Measurements from ENCODE around the gene LAMA1. TPM values are rescaled to one million over a fixed set of nuclear protein-coding genes. Genes with fewer than 3 reads are reported as not detected.

The LAMA1 gene
- total and polyA plus RNA-seq, 2 donors (not counting 3 experiments of a cell fraction or from before 2014, with no cell fraction given) = 0.04 TPM; not detected in 1

DNA sequence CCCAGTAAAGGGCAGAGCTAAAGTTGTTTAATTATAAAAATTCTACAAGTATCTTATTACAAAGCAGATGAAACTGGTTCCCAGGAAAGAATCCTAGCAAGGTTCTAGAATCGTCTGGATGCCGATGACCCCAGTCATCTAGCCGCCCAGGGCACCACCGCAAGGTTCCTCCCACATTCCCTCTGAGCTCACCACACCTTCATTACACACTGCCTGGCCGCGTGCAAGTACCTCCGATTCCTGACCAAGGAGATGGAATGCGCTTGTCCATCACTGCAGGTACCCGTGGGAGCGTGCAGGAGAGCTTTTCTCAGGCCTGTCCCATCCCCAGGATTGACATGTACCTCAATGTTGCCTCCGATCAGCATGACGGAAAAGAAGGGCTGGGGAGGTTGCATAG, 158.5 kb downstream of the LAMA1 start:
- dilution Hi-C loops (cut with MboI; ENCODE audit: extremely low pct_ligation_motif_present, low sequenced_read_pairs) = no loop called here
- H3K36me3 ChIP-seq (ENCODE audit: control insufficient read depth in 2 of 2, extremely low read depth in 1 of 2, insufficient read depth in 2 of 2, low read length in 2 of 2) = no peaks in the 10 kb centered on the region
- H3K4me1 ChIP-seq (ENCODE audit: control insufficient read depth, extremely low read depth, insufficient read depth, low read length) = no peaks in the 10 kb centered on the region
- no peak overlapping the region for H3K4me3 ChIP-seq (replicated peaks in 1 of 3; ENCODE audit: insufficient read depth in 1 of 3, low read depth in 1 of 3, low read length in 3 of 3)
- DNase-seq (ENCODE audit: low read depth, low spot score) = no peak
- H3K9ac ChIP-seq (replicated peaks; ENCODE audit: extremely low read depth, insufficient read depth, low read length) = no peak overlapping the region
- no peaks in the 10 kb centered on the region for H3K9me3 ChIP-seq (replicated peaks; ENCODE audit: control insufficient read depth, insufficient read depth, low read length)
- H4K20me1 ChIP-seq (replicated peaks; ENCODE audit: control insufficient read depth, extremely low read depth, insufficient read depth, low read length) = no peaks in the 10 kb centered on the region
- TF ChIP-seq, protein P1, sequence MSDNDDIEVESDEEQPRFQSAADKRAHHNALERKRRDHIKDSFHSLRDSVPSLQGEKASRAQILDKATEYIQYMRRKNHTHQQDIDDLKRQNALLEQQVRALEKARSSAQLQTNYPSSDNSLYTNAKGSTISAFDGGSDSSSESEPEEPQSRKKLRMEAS (IDR thresholded peaks at IDR 0.05; ENCODE audit: insufficient read depth, insufficient read length) = no peak
- TF ChIP-seq GATA2 (IDR thresholded peaks at IDR 0.05; ENCODE audit: insufficient read depth, insufficient read length, low read depth, low read length) (no peak), JUN (IDR thresholded peaks at IDR 0.05; ENCODE audit: borderline replicate concordance, insufficient read depth, insufficient read length, low read depth) (no peak), POLR2AphosphoS5 (IDR thresholded peaks at IDR 0.05; ENCODE audit: insufficient read depth, low read depth, low read length) (no peak), FOS (IDR thresholded peaks at IDR 0.05; ENCODE audit: borderline replicate concordance, insufficient read depth, low read length) (no peak), MYC (IDR thresholded peaks at IDR 0.05; ENCODE audit: low read depth, low read length) (no peak)
- TF ChIP-seq, protein P2, sequence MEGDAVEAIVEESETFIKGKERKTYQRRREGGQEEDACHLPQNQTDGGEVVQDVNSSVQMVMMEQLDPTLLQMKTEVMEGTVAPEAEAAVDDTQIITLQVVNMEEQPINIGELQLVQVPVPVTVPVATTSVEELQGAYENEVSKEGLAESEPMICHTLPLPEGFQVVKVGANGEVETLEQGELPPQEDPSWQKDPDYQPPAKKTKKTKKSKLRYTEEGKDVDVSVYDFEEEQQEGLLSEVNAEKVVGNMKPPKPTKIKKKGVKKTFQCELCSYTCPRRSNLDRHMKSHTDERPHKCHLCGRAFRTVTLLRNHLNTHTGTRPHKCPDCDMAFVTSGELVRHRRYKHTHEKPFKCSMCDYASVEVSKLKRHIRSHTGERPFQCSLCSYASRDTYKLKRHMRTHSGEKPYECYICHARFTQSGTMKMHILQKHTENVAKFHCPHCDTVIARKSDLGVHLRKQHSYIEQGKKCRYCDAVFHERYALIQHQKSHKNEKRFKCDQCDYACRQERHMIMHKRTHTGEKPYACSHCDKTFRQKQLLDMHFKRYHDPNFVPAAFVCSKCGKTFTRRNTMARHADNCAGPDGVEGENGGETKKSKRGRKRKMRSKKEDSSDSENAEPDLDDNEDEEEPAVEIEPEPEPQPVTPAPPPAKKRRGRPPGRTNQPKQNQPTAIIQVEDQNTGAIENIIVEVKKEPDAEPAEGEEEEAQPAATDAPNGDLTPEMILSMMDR (IDR thresholded peaks at IDR 0.05; ENCODE audit: extremely low read depth in 1 of 2, insufficient read depth in 1 of 2, low read depth in 1 of 2, low read length in 2 of 2) = no peak
- no TSS peak for BruUV-seq (replicated peaks)
- no peak for FAIRE-seq
- POLR2A ChIA-PET = no interaction called here
- H3K79me2 ChIP-seq (ENCODE audit: control insufficient read depth, insufficient read depth, low read length) = no peaks in the 10 kb centered on the region
- no peak overlapping the region for H3K4me2 ChIP-seq (ENCODE audit: insufficient read depth, low read length)
- no peaks in the 10 kb centered on the region for H3K27me3 ChIP-seq (ENCODE audit: control insufficient read depth in 2 of 2, insufficient read depth in 2 of 2, low read length in 2 of 2)
- intact Hi-C loops (cut with micrococcal nuclease) = no loop called here
- CTCF ChIA-PET = interaction anchor here (1.2 kb wide), 1 partner anchor 39 kb away, joined by 3 read pairs; no protein-coding TSS in a partner anchor
- H3K9me1 ChIP-seq (replicated peaks; ENCODE audit: control insufficient read depth, extremely low read depth, insufficient read depth, low read length) = no peaks in the 10 kb centered on the region
- H3K27ac ChIP-seq (ENCODE audit: insufficient read depth, low read depth, low read length) = no peak overlapping the region
- no peak overlapping the region for H2AFZ ChIP-seq (ENCODE audit: low read depth, low read length)

All from endothelial cell of umbilical vein (primary cell).